Prostate gland (tissue), 2 donors: ENCODE results near the gene POTEG. TPM values are rescaled to one million over a fixed set of nuclear protein-coding genes. Genes with fewer than 3 reads are reported as not detected.
"Not testable (repeated sequence)": the region's sequence is repeated elsewhere in the genome, so short reads cannot be mapped to it uniquely, and the experiment has no call there.

Source experiments
- DNase-seq: peaks from one replicate; pipeline ENCODE4 v3.0.0-alpha.2; 2019; ENCODE audit warnings: low spot score
- H3K27ac ChIP-seq, 2 donors: fragments of 200-600 bp; sonication (generic); 2 replicates each; pipeline ENCODE4 v1.5.1; 2017 to 2019
- H3K27me3 ChIP-seq: fragments of 200-600 bp; sonication (generic); replicated peaks from 2 replicates; pipeline ENCODE4 v1.5.1; 2019; ENCODE audit not compliant: insufficient read depth
- H3K36me3 ChIP-seq, 2 donors: fragments of 200-600 bp; sonication (generic); 1 replicate in 1 of 2; 2 replicates in 1 of 2; pipeline versions ENCODE4 v1.5.1 to v1.8.1; 2017 to 2019
- H3K4me1 ChIP-seq: fragments of 200-600 bp; sonication (generic); replicated peaks from 2 replicates; pipeline ENCODE4 v1.5.1; 2019
- H3K4me3 ChIP-seq, 2 donors: fragments of 200-600 bp; sonication (generic); 2 replicates each; pipeline ENCODE4 v1.5.1; 2017 to 2019
- H3K9me3 ChIP-seq: fragments of 200-600 bp; sonication (generic); 2 replicates; pipeline ENCODE4 v1.5.1; 2017
- WGBS: methylation state at CpG from one replicate; pipeline ENCODE4 v1.1.5; 2018; 5-methylcytosine and 5-hydroxymethylcytosine counted together
- intact Hi-C: fragments of 100-400 bp; cut with DNase I; formaldehyde crosslinking; loops from one replicate; pipeline ENCODE4 v1.14.2; 2022
- total RNA-seq, 2 donors: library from RNA; depleted of rRNA; stranded (reverse); fragments of >200 nt; gene quantifications; one replicate each; pipeline ENCODE4 v1.1.0, GENCODE V29; 2016

POTEG gene
- total RNA-seq, 2 donors from 2014 or later, result 42.6 to 234 TPM

DNA sequence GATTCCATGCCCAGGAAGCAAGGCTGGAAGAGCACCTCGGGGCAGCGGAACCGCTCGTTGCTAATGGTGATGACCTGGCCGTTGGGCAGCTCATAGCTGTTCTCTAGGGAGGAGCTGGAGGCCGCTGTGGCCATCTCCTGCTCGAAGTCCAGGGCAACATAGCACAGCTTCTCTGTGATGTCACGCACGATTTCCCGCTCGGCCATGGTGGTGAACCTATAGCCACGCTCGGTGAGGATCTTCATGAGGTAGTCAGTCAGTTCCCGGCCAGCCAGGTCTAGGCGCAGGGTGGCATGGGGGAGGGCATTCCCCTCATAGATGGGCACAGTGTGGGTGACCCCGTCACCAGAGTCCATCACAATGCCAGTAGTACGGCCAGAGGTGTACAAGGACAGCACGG, 32.0 kb downstream of the POTEG start:
- DNase-seq, H3K4me3 ChIP-seq, intact Hi-C loops, H3K36me3 ChIP-seq, H3K27me3 ChIP-seq, H3K9me3 ChIP-seq, H3K4me1 ChIP-seq, H3K27ac ChIP-seq: not testable (repeated sequence)
- 92% methylated on average over 8 of the region's 18 CpGs for WGBS

DNA sequence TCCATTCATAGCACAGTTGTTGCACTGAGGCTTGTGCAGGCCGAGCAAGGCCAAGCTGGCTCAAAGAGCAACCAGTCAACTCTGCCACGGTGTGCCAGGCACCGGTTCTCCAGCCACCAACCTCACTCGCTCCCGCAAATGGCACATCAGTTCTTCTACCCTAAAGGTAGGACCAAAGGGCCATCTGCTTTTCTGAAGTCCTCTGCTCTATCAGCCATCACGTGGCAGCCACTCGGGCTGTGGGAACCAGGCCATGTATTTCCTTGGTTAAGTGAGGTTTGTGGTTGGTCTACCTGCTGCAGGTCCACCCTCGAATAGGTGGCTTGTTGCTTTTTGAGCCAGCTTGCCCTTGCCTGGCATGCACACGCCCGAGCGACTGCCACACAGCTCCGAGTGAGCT, 39.4 kb downstream of the POTEG start:
- H3K27me3 ChIP-seq, H3K4me1 ChIP-seq, DNase-seq, H3K9me3 ChIP-seq, H3K4me3 ChIP-seq, intact Hi-C loops, H3K36me3 ChIP-seq, H3K27ac ChIP-seq: not testable (repeated sequence)
- WGBS, result no CpG with 5 or more reads among the region's 12 CpGs

DNA sequence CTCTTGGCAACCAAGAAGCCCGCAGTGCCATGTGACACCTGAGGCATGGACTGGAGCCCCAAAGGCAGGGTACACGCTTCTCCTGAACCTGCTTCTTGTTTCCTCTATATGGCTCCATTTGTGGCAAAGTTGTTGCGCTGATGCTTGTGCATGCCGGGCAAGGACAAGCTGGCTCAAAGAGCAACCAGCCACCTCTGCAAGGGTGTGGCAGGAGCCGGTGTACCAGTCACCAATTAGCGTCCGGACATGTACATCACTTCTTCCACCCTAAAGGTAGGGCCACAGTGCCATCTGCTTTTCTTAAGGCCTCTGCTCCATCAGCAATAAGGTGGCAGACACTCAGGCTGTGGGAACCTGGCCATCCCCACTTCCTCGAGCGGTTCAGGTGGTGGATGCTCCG, 43.9 kb downstream of the POTEG start:
- not testable (repeated sequence) for H3K27me3 ChIP-seq, DNase-seq

DNA sequence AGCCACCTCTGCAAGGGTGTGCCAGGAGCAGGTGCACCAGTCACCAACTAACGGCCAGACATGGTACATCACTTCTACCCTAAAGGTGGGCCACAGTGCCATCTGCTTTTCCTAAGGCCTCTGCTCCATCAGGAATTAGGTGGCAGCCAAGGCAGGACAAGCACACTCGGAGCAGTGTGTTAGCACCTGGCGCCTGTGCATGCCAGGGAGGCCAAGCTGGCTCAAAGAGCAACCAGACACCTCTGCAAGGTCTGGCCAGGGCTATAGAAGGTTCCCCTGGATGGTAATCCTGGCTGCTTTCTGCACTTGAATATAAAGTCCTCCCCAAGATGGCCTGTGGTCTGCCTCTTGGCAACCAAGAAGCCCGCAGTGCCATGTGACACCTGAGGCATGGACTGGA, 45.4 kb downstream of the POTEG start:
- intact Hi-C loops, DNase-seq, H3K27me3 ChIP-seq, H3K36me3 ChIP-seq, H3K4me3 ChIP-seq, H3K9me3 ChIP-seq, H3K4me1 ChIP-seq, H3K27ac ChIP-seq: not testable (repeated sequence)
- WGBS, result 89% methylated on average over 2 of the region's 4 CpGs

More for the DNA sequence above, 43.9 kb downstream of the POTEG start:
- H3K4me1 ChIP-seq, H3K9me3 ChIP-seq, H3K27ac ChIP-seq, intact Hi-C loops, H3K36me3 ChIP-seq, H3K4me3 ChIP-seq: not testable (repeated sequence)
- 92% methylated on average over 10 of the region's 10 CpGs for WGBS

DNA sequence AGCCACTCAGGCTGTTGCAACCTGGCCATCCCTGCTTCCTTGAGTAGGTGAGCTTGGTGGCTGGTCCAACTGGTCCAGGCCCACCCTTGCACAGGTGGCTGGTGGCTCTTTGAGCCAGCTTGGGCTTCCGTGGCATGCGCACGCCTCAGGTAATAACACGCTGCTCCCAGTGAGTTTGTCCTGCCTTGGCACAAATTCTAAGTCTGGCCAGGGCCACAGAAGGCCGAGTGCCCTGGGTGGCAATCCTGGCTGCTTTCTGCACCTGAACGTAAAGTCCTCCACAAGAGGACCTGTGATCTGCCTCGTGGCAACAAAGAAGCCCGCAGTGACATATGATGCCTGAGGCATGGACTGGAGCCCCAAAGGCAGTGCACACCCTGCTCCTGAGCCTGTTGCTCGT, 47.1 kb downstream of the POTEG start:
- H3K4me1 ChIP-seq, H3K9me3 ChIP-seq, H3K36me3 ChIP-seq, H3K27ac ChIP-seq, intact Hi-C loops, H3K27me3 ChIP-seq, DNase-seq, H3K4me3 ChIP-seq: not testable (repeated sequence)
- WGBS, result 76% methylated on average over 6 of the region's 9 CpGs

DNA sequence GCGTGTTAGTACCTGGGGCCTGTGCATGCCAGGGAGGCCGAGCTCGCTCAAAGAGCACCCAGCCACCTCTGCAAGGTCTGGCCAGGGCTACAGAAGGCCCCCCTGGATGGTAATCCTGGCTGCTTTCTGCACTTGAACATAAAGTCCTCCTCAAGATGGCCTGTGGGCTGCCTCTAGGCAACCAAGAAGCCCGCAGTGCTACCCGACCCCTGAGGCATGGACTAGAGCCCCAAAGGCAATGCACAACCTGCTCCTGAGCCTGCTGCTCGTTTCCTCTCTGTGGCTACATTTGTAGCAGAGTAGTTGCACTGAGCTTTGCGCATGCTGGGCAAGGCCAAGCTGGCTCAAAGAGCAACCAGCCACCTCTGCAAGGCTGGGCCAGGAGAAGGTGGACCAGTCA, 47.8 kb downstream of the POTEG start:
- H3K4me1 ChIP-seq, DNase-seq, H3K27ac ChIP-seq, H3K36me3 ChIP-seq, H3K4me3 ChIP-seq, H3K9me3 ChIP-seq, intact Hi-C loops, H3K27me3 ChIP-seq: not testable (repeated sequence)
- WGBS, result 52% methylated on average over 3 of the region's 7 CpGs

DNA sequence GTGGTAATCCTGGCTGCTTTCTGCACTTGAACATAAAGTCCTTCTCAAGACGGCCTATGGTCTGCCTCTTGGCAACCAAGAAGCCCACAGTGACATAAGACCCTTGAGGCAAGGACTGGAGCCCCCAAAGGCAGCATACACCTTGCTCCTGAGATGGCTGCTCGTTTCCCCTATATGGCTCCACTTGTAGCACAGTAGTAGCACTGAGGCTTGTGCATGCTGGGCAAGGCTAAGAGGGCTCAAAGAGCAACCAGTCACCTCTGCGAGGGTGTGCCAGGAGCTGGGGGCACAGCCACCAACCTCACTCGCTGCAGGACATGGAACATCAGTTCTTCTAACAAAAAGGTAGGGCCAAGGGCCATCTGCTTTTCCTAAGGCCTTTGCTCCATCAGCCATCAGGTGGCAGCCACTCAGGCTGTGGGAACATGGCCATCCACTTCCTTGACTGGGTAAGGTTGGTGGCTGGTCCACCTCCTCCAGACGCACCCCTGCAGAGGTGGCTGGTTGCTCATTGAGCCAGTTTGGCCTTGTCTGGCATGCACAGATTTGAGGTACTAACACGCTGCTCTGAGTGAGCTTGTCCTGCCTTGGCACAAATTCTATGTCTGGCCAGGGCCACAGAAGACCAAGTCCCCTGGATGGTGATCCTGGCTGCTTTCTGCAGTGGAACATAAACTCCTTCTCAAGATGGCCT, 49.9 kb downstream of the POTEG start:
- H3K27me3 ChIP-seq, H3K27ac ChIP-seq, DNase-seq, H3K9me3 ChIP-seq, H3K4me1 ChIP-seq, H3K36me3 ChIP-seq, H3K4me3 ChIP-seq, intact Hi-C loops: not testable (repeated sequence)
- WGBS, result 73% methylated on average over 4 of the region's 6 CpGs

DNA sequence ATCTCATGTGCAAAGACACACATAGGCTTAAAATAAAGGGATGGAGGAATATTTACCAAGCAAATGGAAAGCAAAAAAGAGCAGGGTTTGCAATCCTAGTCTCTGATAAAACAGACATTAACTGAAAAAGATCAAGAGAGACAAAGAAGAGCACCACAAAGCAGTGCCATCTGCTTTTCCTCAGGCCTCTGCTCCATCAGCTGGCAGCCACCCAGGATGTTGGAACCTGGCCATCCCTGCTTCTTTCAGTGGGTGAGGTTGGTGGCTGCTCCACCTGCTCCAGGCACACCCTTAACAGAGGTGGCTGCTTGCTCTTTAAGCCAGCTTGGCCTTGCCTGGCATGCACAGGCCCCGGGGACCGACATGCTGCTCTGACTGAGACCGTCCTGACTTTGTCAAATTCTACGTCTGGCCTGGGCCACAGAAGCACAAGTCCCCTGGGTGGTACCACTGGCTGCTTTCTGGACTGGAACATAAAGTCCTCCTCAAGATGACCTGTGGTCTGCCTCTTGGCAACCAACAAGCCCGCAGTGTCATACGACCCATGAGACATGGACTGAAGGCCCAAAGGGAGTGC, 51.0 kb downstream of the POTEG start:
- H3K27me3 ChIP-seq, H3K9me3 ChIP-seq, H3K4me1 ChIP-seq, H3K36me3 ChIP-seq, intact Hi-C loops, H3K4me3 ChIP-seq, H3K27ac ChIP-seq: not testable (repeated sequence)
- DNase-seq, result peak; percentile 39
- WGBS, result 94% methylated on average over 3 of the region's 6 CpGs

DNA sequence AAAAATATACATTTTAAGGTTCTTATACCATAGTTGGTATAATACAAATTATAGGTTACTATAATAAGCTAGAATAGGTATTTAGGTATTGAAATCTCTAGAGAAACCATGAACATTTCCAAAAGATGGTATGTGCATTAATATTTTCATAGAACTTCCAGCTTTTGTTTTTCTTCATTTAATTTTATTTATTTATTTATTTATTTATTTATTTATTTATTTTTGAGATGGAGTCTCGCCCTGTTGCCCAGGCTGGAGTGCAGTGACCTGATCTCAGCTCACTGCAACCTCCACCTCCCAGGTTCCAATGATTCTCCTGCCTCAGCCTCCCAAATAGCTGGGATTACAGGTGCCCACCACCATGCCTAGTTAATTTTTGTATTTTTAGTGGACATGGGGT, 54.0 kb downstream of the POTEG start:
- H3K4me1 ChIP-seq, H3K27ac ChIP-seq, H3K9me3 ChIP-seq, intact Hi-C loops, H3K4me3 ChIP-seq, DNase-seq, H3K27me3 ChIP-seq, H3K36me3 ChIP-seq: not testable (repeated sequence)
- 32% methylated on average over 1 of the region's 1 CpG for WGBS

DNA sequence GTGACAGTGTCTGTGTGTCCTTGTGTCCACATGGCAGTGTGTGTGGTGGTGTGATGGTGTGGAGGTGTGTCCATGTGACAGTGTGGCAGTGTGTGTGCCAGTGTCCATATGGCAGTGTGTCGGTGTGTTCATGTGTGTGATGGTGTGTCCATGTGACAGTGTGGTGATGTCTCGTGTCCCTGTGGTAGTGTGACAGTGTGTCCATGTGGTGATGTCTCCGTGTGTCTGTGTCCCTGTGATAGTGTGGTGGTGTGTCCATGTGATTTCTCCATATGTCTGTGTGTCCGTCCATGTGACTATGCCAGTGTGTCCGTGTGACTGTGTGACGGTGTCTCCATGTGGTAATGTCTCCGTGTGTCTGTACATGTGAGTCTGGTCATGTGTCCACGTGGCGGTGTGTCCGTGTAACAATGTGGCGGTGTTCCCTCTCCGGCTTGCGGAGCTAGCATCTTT, 59.7 kb downstream of the POTEG start:
- 88% methylated on average over 13 of the region's 13 CpGs for WGBS
- H3K4me3 ChIP-seq, H3K4me1 ChIP-seq, H3K27me3 ChIP-seq, intact Hi-C loops, H3K27ac ChIP-seq, H3K9me3 ChIP-seq, H3K36me3 ChIP-seq, DNase-seq: not testable (repeated sequence)

DNA sequence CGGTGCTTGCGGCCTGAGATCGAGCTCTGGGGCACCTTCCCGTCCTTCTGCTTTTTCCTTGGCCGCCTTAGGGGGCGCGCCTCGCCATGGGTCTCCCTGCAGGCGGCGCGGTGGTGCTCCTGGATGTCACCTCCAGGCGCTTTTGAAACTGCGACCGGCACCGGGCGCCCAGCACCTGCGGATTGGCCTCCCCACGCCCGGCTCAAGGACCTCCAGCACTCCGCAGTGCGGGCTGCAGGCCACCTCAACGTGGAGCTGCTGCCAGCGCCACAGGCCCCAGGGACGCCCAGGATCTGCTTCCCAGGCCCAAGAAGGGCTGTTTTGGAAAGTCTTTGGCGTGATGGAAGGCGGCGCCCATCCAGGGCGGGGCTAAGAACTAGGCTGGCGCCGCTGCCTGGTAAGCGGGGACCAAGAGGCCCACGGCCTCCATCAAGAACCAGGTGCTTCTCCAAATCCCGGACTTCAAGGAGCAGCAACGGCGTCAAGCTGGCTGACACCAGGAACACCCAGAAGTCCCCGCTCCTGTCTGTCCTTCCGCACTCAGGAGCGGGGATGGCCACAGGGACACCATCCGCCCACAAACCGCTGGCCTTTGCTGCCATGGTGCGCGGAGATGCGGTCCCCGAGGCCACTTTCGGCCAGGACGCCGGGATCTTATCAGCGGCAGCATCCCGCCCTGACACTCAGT, 61.2 kb downstream of the POTEG start:
- H3K4me3 ChIP-seq, intact Hi-C loops, H3K9me3 ChIP-seq, H3K27ac ChIP-seq, DNase-seq, H3K27me3 ChIP-seq, H3K36me3 ChIP-seq, H3K4me1 ChIP-seq: not testable (repeated sequence)
- 62% methylated on average over 38 of the region's 49 CpGs for WGBS

DNA sequence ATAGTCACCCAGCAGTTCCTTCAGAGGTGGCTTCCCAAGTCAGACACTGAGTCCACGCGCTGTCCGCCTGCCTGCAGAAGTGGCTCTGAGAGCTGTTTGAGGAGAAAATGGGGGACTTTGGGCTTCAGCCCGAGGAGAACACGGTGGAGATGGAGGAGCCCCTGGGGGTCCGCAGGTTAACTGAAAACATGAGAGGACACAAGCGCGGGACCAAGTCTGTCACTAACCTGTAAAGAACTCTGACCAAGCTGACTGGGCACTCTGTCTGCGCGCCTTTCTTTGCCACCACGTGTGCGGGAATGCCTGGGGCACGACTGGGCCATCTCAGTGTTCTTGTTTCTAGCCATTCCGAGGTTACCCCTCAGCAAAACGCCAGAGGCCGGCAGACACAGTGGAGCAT, 62.4 kb downstream of the POTEG start:
- H3K27ac ChIP-seq, H3K36me3 ChIP-seq, H3K4me1 ChIP-seq, H3K27me3 ChIP-seq, H3K9me3 ChIP-seq, H3K4me3 ChIP-seq, intact Hi-C loops, DNase-seq: not testable (repeated sequence)
- 86% methylated on average over 9 of the region's 16 CpGs for WGBS
